Mesothelial cell of epicardium (in vitro differentiated cells): Measurements from ENCODE around the gene CSAD. TPM values are rescaled to one million over a fixed set of nuclear protein-coding genes. Genes with fewer than 3 reads are reported as not detected.

ENCODE experiments used
- DNase-seq, 2 experiments: peaks; one replicate each; pipeline ENCODE4 v3.0.0; 2021; ENCODE audit warnings: low spot score in 2 of 2; ENCODE audit not compliant: unreplicated experiment in 2 of 2
- H3K27ac Mint-ChIP-seq: 2 replicates; pipeline ENCODE4 v1.8.0; 2021; ENCODE audit warnings: mixed read lengths
- H3K27me3 Mint-ChIP-seq: 2 replicates; pipeline ENCODE4 v1.8.0; 2021; ENCODE audit warnings: low read depth, mixed read lengths
- H3K36me3 Mint-ChIP-seq: 2 replicates; pipeline ENCODE4 v1.8.0; 2021; ENCODE audit warnings: mixed read lengths
- H3K4me1 Mint-ChIP-seq: 2 replicates; pipeline ENCODE4 v1.8.0; 2021; ENCODE audit warnings: mixed read lengths
- H3K4me3 Mint-ChIP-seq: 2 replicates; pipeline ENCODE4 v1.8.0; 2021; ENCODE audit warnings: mild to moderate bottlenecking, moderate library complexity, mixed read lengths
- H3K9me3 Mint-ChIP-seq: 2 replicates; pipeline ENCODE4 v1.8.0; 2021; ENCODE audit warnings: mixed read lengths
- CTCF ChIP-seq: fragments of 200-600 bp; sonication (generic); IDR thresholded peaks from one replicate; pipeline ENCODE4 v1.5.0; 2021; ENCODE audit warnings: antibody characterized with exemption; ENCODE audit not compliant: unreplicated experiment
- total RNA-seq: library from RNA; stranded (reverse); gene quantifications from 3 replicates; pipeline ENCODE4 v1.2.1, GENCODE V29; 2021

The CSAD gene
- total RNA-seq, 1 donor from 2014 or later = 129 TPM

- Mint-ChIP-seq H3K27ac (no peak overlapping the region), H3K36me3 (peaks cover 3% of the 10 kb centered on the region), H3K4me3 (no peak overlapping the region), H3K4me1 (no peaks in the 10 kb centered on the region), H3K27me3 (peaks cover 8% of the 10 kb centered on the region), H3K9me3 (peaks cover 13% of the 10 kb centered on the region)
- TF ChIP-seq CTCF = no peak
- no peak for DNase-seq
These were observed 47.0 kb downstream of the CSAD start for GRCh38 chr12:53133722-53134121.

- no peak for DNase-seq
- no peak for TF ChIP-seq CTCF
- Mint-ChIP-seq H3K4me3 (no peak overlapping the region), H3K4me1 (no peaks in the 10 kb centered on the region), H3K27me3 (peaks cover 23% of the 10 kb centered on the region), H3K9me3 (peaks cover 3% of the 10 kb centered on the region), H3K36me3 (no peaks in the 10 kb centered on the region), H3K27ac (no peak overlapping the region)
These were observed 48.9 kb downstream of the CSAD start for GRCh38 chr12:53131844-53132243.

- Mint-ChIP-seq H3K4me1 (no peaks in the 10 kb centered on the region), H3K9me3 (no peaks in the 10 kb centered on the region), H3K36me3 (no peaks in the 10 kb centered on the region), H3K27me3 (peaks cover 27% of the 10 kb centered on the region), H3K27ac (no peak overlapping the region), H3K4me3 (no peak overlapping the region)
- DNase-seq = no peak
- no peak for TF ChIP-seq CTCF
These were observed 51.8 kb downstream of the CSAD start for GRCh38 chr12:53128780-53129569.

GRCh38 chr12:53127169-53127568 lies 53.6 kb downstream of the CSAD start:
- no peak for DNase-seq
- Mint-ChIP-seq H3K9me3 (peaks cover 3% of the 10 kb centered on the region), H3K27ac (no peak overlapping the region), H3K4me1 (peaks cover 5% of the 10 kb centered on the region), H3K36me3 (no peaks in the 10 kb centered on the region), H3K27me3 (peaks cover 27% of the 10 kb centered on the region), H3K4me3 (no peak overlapping the region)
- TF ChIP-seq CTCF = no peak

- no peak overlapping the region for H3K27ac Mint-ChIP-seq
These were observed 56.4 kb downstream of the CSAD start for GRCh38 chr12:53124352-53124723.

More at GRCh38 chr12:53124352-53124723, 56.4 kb downstream of the CSAD start:
- Mint-ChIP-seq H3K36me3 (no peaks in the 10 kb centered on the region), H3K27me3 (peaks cover 23% of the 10 kb centered on the region), H3K4me1 (peaks cover 5% of the 10 kb centered on the region), H3K4me3 (no peak overlapping the region), H3K9me3 (peaks cover 3% of the 10 kb centered on the region)
- no peak for DNase-seq
- no peak for TF ChIP-seq CTCF
